ENCODE data around the gene RMP24.

- TF ChIP-seq CTCF (IDR thresholded peaks at IDR 0.05): no peak
- no peak for TF ChIP-seq POLR2A (IDR thresholded peaks at IDR 0.05)
These were observed 29.8 kb upstream of the RMP24 start for GRCh38 chr18:35942661-35943060.
